Skeletal muscle satellite cell (primary cell): ENCODE results near the gene LRRC46. TPM values are rescaled to one million over a fixed set of nuclear protein-coding genes. Genes with fewer than 3 reads are reported as not detected.

Experiments used
- H3K27me3 ChIP-seq: 2 replicates; pipeline ENCODE4 v1.7.0; 2013; ENCODE audit warnings: low read length; ENCODE audit not compliant: control insufficient read depth, insufficient read depth
- H3K36me3 ChIP-seq: 2 replicates; pipeline ENCODE4 v1.7.0; 2013; ENCODE audit warnings: mild to moderate bottlenecking, control low read depth, low read length; ENCODE audit not compliant: insufficient read depth
- H3K4me1 ChIP-seq: 2 replicates; pipeline ENCODE4 v1.7.0; 2013; ENCODE audit warnings: low read length; ENCODE audit not compliant: control insufficient read depth, insufficient read depth
- H3K4me2 ChIP-seq: 2 replicates; pipeline ENCODE4 v1.7.0; 2013; ENCODE audit warnings: mild to moderate bottlenecking, low read length
- H3K4me3 ChIP-seq: 2 replicates; pipeline ENCODE4 v1.7.0; 2013; ENCODE audit warnings: low read length
- H3K9ac ChIP-seq: 2 replicates; pipeline ENCODE4 v1.7.0; 2013; ENCODE audit warnings: mild to moderate bottlenecking, low read depth, low read length, moderate library complexity
- H3K9me3 ChIP-seq: replicated peaks from 2 replicates; pipeline ENCODE4 v1.7.0; 2013; ENCODE audit warnings: mild to moderate bottlenecking, control low read depth, low read length
- total RNA-seq: library from RNA; depleted of rRNA; stranded (reverse); fragments of >200 nt; gene quantifications from 2 replicates; pipeline ENCODE4 v1.2.3, GENCODE V29; 2012; rRNA removed

The LRRC46 gene, protein sequence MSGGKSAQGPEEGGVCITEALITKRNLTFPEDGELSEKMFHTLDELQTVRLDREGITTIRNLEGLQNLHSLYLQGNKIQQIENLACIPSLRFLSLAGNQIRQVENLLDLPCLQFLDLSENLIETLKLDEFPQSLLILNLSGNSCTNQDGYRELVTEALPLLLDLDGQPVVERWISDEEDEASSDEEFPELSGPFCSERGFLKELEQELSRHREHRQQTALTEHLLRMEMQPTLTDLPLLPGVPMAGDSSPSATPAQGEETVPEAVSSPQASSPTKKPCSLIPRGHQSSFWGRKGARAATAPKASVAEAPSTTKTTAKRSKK
- total RNA-seq = 0.22 TPM in 1 of 2 replicates, not detected in the other

DNA sequence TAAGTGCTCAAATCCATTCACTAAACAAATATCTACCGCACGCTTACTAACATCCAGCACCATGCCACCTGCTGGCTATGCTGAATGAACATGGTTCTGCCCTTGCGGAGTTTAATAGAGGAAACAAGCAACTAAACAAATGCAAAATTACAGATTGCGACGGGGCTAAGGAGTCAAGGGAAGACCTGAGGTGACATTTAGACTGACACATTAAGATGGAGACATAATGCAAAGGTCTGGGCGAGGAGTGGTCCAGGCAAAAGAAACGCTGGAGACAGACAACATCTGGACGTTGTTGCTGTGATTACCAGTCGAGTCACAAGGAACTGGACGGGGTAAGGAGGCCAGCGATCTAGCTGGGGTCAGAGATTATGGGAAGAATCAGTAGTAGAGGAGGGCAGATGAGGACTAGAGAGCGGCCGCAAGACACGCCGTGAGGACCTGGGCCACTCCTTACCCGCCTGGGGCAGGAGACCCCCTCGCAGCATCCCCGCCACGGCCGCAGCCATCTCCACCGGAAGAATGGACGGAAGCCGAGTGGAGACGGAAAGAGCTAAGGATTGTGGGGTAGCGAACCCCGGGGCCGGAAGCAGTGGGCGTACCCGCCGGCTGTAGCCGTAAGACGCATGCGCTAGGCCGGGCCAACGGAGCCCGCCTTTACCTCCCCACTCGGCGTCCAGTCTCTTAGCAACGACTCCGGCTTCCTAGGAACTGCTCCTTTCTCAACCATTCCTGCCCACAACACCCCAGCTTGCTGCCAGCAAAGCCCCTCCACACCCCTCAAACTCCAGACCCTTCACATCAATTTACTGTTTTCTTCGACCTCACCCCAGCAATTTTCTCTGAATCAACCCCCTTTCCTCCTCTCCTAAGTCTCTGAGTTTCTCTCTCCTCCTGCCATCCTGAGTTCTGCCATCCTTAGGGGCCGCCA, at the start of gene LRRC46, which contains the start of gene MRPL10:
TSS of gene LRRC46 (plus strand) at position 668 of the 931 bp plus-strand sequence. CDS start 320 bp downstream, outside the sequence.
TSS of gene MRPL10 (minus strand) at position 539 of the 931 bp plus-strand sequence. CDS start at position 509, 30 bp downstream.
- Histone ChIP-seq H3K27me3 (no peaks in the 10 kb centered on the region), H3K4me2 (peak within 1 kb of the TSS; percentile 78), H3K36me3 (peaks cover 19% of the 10 kb centered on the region), H3K4me3 (peak within 1 kb of the TSS; percentile 82), H3K9ac (peak within 1 kb of the TSS; percentile 90), H3K9me3 (no peaks in the 10 kb centered on the region), H3K4me1 (peaks cover 13% of the 10 kb centered on the region)

DNA sequence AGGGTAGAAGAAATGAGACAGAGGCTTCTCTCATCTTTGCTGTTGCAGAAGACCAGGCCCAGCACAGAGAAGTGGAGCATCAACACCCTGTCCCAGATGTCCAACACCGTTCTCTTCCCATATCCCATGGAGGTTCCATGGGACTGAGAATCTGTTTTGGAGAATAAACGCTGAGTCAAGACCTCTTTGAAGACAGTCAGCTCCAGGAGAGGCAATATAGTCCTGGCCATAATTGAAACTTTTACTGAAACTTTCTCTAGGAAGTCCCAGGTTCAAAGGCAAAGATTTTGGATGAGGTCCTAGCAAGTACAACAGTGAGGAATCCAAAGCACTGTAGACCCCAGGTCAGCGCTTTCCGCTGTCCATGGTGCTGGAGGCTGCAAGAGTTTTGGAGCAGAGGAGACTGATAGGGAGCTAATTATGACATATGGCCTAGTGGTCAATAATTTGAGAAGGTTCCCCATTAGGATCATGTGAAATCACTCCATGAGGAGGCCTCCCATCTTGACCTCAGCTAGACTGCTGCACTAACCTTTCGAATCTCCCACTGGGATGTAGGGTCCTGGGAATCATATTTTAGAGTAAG, 45.8 kb upstream of the LRRC46 start:
- Histone ChIP-seq H3K27me3 (peaks cover 65% of the 10 kb centered on the region), H3K9ac (no peak overlapping the region), H3K4me1 (peaks cover 4% of the 10 kb centered on the region), H3K9me3 (no peaks in the 10 kb centered on the region), H3K4me3 (no peak overlapping the region), H3K36me3 (no peaks in the 10 kb centered on the region), H3K4me2 (no peak overlapping the region)

DNA sequence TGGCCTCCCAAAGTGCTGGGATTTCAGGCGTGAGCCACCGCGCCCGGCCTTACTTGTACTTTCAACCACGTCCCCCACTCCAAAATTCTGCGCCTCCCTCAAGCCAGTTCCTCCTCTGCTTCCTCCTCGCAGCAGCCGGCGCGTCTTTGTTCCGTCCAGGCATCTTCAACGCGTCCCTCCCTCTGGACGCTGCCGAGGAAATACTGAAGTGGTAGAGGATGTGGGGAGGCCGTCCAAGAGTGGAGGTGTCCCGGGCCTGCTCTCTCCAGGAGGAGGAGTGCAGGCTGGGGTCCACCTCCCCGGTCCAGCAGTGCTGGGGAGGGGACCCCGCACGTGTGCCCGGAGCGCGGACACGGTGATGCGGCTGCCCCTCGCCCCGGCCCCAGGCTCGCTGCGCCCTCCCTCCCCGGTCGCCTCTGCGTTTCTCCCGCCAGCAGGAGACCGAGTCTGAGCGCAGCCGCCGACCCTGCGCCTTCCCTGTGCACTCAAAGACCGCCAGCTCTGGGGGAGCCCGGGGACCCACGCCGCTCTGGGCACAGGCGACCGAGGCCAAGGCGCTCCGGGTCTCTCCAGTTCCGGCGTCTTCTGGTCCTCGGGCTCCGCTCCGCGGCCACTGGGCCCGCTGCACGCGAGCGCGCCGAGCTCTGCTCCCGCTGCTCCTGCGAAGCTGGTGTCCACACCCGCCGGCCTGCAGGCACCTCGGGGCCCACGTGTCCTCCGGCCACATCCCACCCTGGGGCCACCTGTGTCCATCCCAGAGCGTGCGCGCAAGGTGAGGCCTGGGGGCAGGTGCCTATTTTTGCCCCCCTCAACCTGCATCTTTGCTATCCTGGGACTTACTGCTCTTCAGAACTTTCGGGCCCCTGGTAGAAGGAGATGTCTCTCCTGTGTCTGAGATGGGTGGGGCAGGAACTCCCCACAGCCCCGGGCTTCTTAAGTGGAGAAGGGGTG, 41.6 kb upstream of the LRRC46 start:
- Histone ChIP-seq H3K9ac (no peak overlapping the region), H3K9me3 (no peaks in the 10 kb centered on the region), H3K4me3 (peak overlapping the region; percentile 64), H3K27me3 (peaks cover 78% of the 10 kb centered on the region), H3K36me3 (no peaks in the 10 kb centered on the region), H3K4me1 (peaks cover 4% of the 10 kb centered on the region), H3K4me2 (peak overlapping the region; percentile 78)

DNA sequence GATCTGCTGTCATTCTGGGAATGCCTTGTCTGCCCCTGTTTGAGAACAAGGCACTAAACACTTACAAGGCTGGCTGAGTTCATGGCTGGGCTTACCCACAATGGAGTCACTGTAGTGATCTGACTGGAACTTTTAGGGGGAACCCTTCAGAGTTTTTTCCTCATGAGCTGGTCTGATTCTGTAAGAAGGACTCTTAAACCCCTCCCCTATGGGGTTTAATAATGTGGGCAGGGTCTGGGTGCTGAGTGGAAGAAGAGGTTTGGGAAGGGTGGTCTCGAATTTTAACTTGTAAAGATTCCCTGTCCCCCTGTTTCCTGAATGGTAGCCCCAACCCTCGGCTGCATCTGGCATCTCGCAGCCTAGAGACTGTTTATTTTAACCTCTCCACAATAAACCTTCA, 40.4 kb upstream of the LRRC46 start:
- Histone ChIP-seq H3K4me3 (no peak overlapping the region), H3K27me3 (peaks cover 79% of the 10 kb centered on the region), H3K9me3 (no peaks in the 10 kb centered on the region), H3K4me1 (peaks cover 4% of the 10 kb centered on the region), H3K9ac (no peak overlapping the region), H3K4me2 (no peak overlapping the region), H3K36me3 (no peaks in the 10 kb centered on the region)

DNA sequence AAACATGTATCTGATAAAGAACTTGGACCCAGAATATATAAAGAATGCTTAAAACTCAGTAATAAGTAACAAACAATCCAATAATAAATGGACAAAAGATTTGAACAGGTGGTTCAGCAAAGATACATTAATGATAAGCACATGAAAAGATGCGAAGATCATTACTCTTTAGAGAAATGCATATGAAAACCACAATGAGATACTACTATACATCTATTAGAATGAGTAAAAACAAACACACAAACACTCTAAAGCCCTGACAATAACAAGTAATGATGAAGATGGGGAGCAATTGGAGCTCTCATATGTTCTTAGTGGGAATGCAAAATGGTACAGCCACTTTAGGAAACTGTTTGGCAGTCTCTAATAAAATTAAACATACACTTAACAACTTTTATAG, 39.0 kb upstream of the LRRC46 start:
- H3K9me3 ChIP-seq = no peaks in the 10 kb centered on the region
- H3K4me2 ChIP-seq = no peak overlapping the region
- no peak overlapping the region for H3K4me3 ChIP-seq
- H3K36me3 ChIP-seq = no peaks in the 10 kb centered on the region
- H3K27me3 ChIP-seq = peaks cover 77% of the 10 kb centered on the region
- peaks cover 4% of the 10 kb centered on the region for H3K4me1 ChIP-seq
- H3K9ac ChIP-seq = no peak overlapping the region

DNA sequence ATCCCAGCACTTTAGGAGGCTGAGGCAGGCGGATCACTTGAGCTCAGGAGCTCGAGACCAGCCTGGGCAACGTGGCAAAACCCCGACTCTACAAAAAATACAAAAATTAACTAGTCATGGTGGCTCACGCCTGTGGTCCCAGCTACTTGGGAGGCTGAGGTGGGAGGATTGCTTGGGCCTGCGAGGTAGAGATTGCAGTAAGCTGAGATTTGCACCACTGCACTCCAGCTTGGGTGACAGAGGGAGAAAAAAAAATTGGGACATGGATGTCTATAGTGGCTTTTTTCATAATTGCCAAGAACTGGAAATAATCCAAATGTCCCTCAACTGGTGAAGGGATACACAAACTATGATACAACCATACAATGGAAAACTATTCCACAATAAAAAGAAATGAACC, 38.5 kb upstream of the LRRC46 start:
- Histone ChIP-seq H3K9me3 (no peaks in the 10 kb centered on the region), H3K4me1 (peaks cover 4% of the 10 kb centered on the region), H3K36me3 (no peaks in the 10 kb centered on the region), H3K27me3 (peaks cover 79% of the 10 kb centered on the region), H3K4me2 (no peak overlapping the region), H3K9ac (no peak overlapping the region), H3K4me3 (no peak overlapping the region)

DNA sequence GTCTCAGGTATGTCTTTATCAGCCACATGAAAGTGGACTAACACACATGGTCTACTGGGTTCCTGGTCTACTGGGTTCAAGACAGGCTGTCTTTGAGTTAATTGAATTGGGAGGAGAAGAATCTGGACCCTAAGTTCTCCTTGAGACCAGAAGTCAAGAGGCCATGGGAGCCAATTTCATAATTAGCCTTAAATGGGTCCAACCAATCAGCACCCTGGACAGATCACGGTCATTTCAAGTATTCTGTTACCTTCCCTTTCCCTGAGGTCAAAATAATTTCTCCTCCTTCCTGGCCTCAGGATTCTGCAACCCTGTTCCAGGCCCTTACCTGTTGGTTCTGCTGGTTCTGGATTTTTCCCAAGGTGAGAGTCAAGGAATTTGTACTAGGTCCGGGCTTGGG, 33.7 kb upstream of the LRRC46 start:
- Histone ChIP-seq H3K4me3 (no peak overlapping the region), H3K36me3 (no peaks in the 10 kb centered on the region), H3K4me2 (no peak overlapping the region), H3K9me3 (no peaks in the 10 kb centered on the region), H3K9ac (no peak overlapping the region), H3K4me1 (no peaks in the 10 kb centered on the region), H3K27me3 (peaks cover 70% of the 10 kb centered on the region)

DNA sequence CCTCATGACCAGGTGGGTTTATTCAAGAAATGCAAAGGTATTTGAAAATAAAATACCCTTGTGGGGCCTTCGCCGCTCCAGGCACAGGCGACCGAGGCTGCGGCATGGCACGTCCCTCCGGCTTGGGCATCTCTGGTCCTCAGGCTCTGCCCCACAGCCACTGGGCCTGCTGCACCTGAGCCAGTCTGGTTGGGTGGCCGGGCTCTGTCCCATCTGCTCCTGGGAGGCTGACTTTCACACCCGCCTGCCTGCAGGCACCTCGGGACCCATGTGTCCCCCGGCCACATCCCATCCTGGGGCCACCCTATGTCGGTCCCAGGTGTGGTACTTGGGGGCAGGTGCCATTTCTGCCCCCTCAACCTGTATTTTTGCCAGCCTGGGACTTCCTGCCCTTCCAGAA, 30.8 kb upstream of the LRRC46 start:
- Histone ChIP-seq H3K4me1 (no peaks in the 10 kb centered on the region), H3K9ac (no peak overlapping the region), H3K27me3 (peaks cover 61% of the 10 kb centered on the region), H3K4me2 (no peak overlapping the region), H3K9me3 (no peaks in the 10 kb centered on the region), H3K36me3 (no peaks in the 10 kb centered on the region), H3K4me3 (no peak overlapping the region)

DNA sequence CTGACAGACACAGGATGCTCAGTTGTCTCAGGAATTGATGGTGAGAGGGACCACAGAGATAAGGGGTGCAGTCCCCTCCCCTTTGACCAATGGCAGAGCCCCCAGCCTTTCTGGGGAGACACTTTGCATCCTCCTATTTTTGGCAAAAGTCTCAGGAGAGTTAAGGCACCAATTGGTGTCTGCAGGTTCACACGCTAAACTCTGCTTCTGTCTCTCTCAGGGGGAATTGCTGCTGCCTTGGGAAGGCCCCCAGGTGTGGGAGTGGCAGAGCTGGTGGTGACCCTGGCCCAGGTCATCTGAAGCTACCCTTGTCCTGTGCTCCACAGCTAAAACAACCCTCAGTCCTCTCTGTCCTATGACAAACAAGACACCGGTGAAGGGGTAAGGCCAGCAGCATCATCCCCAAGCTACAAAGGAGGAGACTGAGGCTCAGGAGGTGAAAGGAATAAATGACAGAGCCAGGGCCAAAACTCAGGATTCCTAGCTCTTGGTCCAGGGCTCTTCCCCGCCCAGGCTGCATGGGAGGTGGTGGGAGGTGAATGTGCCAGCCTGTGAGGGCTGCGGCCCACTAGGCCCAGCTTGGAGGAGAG, 30.2 kb upstream of the LRRC46 start:
- no peaks in the 10 kb centered on the region for H3K9me3 ChIP-seq
- H3K4me2 ChIP-seq = no peak overlapping the region
- no peaks in the 10 kb centered on the region for H3K4me1 ChIP-seq
- H3K36me3 ChIP-seq = no peaks in the 10 kb centered on the region
- H3K9ac ChIP-seq = no peak overlapping the region
- peaks cover 59% of the 10 kb centered on the region for H3K27me3 ChIP-seq
- no peak overlapping the region for H3K4me3 ChIP-seq

DNA sequence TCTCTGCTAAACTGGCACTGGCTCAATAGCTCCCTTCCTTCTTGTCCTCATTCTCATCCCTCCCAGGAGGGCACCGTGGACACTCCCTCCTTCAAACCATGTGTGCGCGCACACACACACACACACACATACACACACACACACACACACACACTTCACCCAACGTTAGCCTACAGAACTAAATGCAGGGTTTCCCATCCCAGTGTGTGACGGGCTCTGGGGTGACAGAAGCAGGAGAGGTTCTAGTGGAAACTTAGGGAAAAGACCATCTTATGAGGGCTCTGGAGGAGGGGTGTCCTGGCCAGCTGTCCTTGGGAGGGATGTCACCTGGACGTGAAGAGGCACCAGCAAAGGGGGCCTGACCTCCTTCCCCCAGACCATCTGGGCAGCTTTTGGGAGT, 29.6 kb upstream of the LRRC46 start:
- no peaks in the 10 kb centered on the region for H3K4me1 ChIP-seq
- H3K4me3 ChIP-seq = no peak overlapping the region
- no peak overlapping the region for H3K9ac ChIP-seq
- peaks cover 56% of the 10 kb centered on the region for H3K27me3 ChIP-seq
- no peak overlapping the region for H3K4me2 ChIP-seq
- peaks cover 4% of the 10 kb centered on the region for H3K36me3 ChIP-seq
- no peaks in the 10 kb centered on the region for H3K9me3 ChIP-seq
